Measurements from ENCODE around the gene CSF3R.

DNA sequence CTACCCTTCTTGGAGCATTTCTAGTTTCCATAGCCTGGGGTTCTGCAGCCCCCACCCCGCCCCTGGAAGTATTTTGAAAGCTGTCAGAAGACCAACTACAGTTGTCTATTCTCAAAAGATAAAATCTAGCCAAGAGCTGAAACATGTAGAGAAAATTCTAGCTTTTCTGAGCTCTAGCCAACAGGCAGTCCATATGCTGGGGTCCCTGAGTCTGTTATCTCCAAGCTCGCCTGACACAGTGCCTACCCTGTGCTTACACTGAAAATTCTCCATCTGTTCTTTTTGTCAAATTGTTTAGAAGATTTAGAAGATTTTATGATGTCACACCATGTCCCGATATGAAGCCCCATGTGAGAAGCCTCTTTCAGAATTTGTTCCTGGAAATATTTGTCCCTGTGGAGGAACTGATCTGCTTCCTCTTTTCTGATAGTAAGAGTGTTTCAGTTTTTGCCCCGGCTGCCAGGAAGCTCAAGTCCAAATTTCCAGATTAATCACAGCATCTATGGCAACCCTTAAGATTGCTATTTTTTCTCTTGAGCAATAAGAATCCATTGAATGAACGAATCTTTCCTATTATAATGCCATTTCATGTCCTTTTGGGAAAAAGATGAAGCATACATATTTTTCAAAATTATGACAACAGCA, 23.7 kb upstream of the CSF3R start:
- no peak for TF ChIP-seq CTCF (conservative IDR thresholded peaks at IDR 0.05 in 1 of 2, IDR thresholded peaks at IDR 0.05 in 1 of 2; ENCODE audit: extremely low read depth in 1 of 2, insufficient read depth in 1 of 2, low read depth in 1 of 2, low read length in 2 of 2)
- TF ChIP-seq EZH2 (IDR thresholded peaks at IDR 0.05; ENCODE audit: borderline replicate concordance, low read length): no peak

Data from mammary epithelial cell (primary cell).